Measurements from ENCODE around the gene ZNF202.

DNA sequence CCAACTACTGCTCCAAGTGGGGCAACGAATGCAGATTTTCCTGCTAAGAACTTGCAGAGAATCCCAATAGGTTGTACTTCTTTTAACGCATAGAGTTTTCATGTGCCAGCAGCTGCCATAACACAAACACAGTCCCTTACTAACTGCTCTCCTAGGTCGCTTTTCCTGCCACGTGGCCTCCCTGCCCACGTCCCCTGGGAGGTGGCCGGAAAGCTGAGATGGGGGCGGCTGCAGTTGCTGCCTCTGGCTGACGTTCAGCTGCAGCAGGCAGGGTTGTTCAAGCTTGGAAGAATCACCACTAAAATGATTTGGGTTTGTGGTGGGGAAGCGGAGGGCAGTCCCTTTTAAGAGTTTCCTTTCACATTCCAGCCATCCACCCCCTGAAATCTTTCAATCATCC lies 39.3 kb downstream of the ZNF202 start:
- TF ChIP-seq POLR2A (IDR thresholded peaks at IDR 0.05), result no peak
- TF ChIP-seq, protein P1, sequence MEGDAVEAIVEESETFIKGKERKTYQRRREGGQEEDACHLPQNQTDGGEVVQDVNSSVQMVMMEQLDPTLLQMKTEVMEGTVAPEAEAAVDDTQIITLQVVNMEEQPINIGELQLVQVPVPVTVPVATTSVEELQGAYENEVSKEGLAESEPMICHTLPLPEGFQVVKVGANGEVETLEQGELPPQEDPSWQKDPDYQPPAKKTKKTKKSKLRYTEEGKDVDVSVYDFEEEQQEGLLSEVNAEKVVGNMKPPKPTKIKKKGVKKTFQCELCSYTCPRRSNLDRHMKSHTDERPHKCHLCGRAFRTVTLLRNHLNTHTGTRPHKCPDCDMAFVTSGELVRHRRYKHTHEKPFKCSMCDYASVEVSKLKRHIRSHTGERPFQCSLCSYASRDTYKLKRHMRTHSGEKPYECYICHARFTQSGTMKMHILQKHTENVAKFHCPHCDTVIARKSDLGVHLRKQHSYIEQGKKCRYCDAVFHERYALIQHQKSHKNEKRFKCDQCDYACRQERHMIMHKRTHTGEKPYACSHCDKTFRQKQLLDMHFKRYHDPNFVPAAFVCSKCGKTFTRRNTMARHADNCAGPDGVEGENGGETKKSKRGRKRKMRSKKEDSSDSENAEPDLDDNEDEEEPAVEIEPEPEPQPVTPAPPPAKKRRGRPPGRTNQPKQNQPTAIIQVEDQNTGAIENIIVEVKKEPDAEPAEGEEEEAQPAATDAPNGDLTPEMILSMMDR (IDR thresholded peaks at IDR 0.05), result no peak
